Type B pancreatic cell (in vitro differentiated cells): Measurements from ENCODE around the gene SPRR5. TPM values are rescaled to one million over a fixed set of nuclear protein-coding genes. Genes with fewer than 3 reads are reported as not detected.

Experiments
- DNase-seq: peaks from one replicate; pipeline ENCODE4 v3.0.0; 2021; ENCODE audit warnings: mixed read lengths; ENCODE audit not compliant: unreplicated experiment; ENCODE audit errors: extremely low spot score
- H3K27ac Mint-ChIP-seq: 2 replicates; pipeline ENCODE4 v1.8.0; 2021; ENCODE audit warnings: mild to moderate bottlenecking, mixed read lengths
- H3K27me3 Mint-ChIP-seq: 2 replicates; pipeline ENCODE4 v1.8.0; 2021; ENCODE audit warnings: mixed read lengths
- H3K36me3 Mint-ChIP-seq: 2 replicates; pipeline ENCODE4 v1.8.0; 2021; ENCODE audit warnings: mixed read lengths
- H3K4me1 Mint-ChIP-seq: one replicate; pipeline ENCODE4 v1.8.0; 2021; ENCODE audit warnings: mixed read lengths; ENCODE audit not compliant: unreplicated experiment
- H3K4me3 Mint-ChIP-seq: 2 replicates; pipeline ENCODE4 v1.8.0; 2021; ENCODE audit warnings: mild to moderate bottlenecking, mixed read lengths
- H3K9me3 Mint-ChIP-seq: 2 replicates; pipeline ENCODE4 v1.8.0; 2021; ENCODE audit warnings: mixed read lengths
- total RNA-seq: library from RNA; stranded (reverse); gene quantifications from 2 replicates; pipeline ENCODE4 v1.2.1, GENCODE V29; 2021; ENCODE audit warnings: low replicate concordance
- TF ChIP-seq, protein P1 (sequence below): fragments of 200-600 bp; sonication (generic); conservative IDR thresholded peaks from 2 replicates; pipeline ENCODE4 v1.5.0; 2021; ENCODE audit warnings: antibody characterized with exemption, mild to moderate bottlenecking

SPRR5 gene
- total RNA-seq, 1 donor from 2014 or later, result not detected

DNA sequence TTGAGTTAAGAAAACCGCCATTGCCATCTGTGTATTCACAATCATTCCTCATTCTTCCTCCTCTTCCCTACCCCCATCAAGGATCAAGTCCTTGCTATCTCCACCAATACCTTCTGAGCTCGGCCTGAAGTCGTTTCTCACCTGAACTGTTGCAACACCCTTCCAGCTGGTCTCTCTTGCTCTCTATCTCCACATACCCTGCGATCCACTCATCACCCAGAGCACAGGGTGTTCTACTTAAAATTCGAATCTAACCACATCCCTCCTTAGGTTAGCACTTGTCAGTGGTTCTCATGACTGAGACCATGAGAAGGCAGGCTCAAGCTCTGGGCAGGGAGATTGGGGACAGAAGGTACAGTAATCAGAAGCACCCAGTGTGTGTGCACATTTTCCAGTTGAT is 34.1 kb upstream of the SPRR5 start:
- no peaks in the 10 kb centered on the region for H3K27me3 Mint-ChIP-seq
- TF ChIP-seq, protein P1, sequence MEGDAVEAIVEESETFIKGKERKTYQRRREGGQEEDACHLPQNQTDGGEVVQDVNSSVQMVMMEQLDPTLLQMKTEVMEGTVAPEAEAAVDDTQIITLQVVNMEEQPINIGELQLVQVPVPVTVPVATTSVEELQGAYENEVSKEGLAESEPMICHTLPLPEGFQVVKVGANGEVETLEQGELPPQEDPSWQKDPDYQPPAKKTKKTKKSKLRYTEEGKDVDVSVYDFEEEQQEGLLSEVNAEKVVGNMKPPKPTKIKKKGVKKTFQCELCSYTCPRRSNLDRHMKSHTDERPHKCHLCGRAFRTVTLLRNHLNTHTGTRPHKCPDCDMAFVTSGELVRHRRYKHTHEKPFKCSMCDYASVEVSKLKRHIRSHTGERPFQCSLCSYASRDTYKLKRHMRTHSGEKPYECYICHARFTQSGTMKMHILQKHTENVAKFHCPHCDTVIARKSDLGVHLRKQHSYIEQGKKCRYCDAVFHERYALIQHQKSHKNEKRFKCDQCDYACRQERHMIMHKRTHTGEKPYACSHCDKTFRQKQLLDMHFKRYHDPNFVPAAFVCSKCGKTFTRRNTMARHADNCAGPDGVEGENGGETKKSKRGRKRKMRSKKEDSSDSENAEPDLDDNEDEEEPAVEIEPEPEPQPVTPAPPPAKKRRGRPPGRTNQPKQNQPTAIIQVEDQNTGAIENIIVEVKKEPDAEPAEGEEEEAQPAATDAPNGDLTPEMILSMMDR, result no peak

GRCh38 chr1:152917794-152918193 is 29.2 kb upstream of the SPRR5 start:
- Mint-ChIP-seq H3K36me3 (no peaks in the 10 kb centered on the region), H3K27ac (no peak overlapping the region), H3K4me3 (no peak overlapping the region), H3K9me3 (no peaks in the 10 kb centered on the region), H3K27me3 (no peaks in the 10 kb centered on the region), H3K4me1 (no peaks in the 10 kb centered on the region)
- no peak for DNase-seq
- TF ChIP-seq, protein P1, result peak; percentile 53

More for the DNA sequence above, 34.1 kb upstream of the SPRR5 start:
- no peaks in the 10 kb centered on the region for H3K36me3 Mint-ChIP-seq
- no peak for DNase-seq
- no peak overlapping the region for H3K4me3 Mint-ChIP-seq
- H3K4me1 Mint-ChIP-seq, result no peaks in the 10 kb centered on the region
- H3K9me3 Mint-ChIP-seq, result no peaks in the 10 kb centered on the region
- no peak overlapping the region for H3K27ac Mint-ChIP-seq

DNA sequence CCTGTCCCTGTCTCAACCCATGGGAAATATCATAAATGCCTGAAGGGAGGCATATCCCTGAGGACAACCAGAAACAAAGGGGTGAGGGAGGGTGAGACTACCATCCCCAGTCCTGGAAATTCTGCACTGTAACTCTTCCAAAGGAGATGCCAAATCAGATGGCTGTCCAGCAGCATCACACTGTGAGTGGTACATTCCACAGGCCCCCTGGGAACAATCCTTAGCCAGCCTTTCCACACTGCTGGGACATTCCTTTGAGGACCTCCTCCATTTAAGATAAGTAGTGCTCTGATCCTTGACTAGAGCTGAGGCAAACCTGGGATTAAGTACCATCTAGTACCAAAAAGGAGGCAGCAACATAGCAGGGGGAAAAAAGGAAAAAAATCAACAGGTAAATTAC is 27.9 kb upstream of the SPRR5 start:
- TF ChIP-seq, protein P1, result no peak
- no peaks in the 10 kb centered on the region for H3K4me1 Mint-ChIP-seq
- no peaks in the 10 kb centered on the region for H3K27me3 Mint-ChIP-seq
- no peaks in the 10 kb centered on the region for H3K9me3 Mint-ChIP-seq
- H3K4me3 Mint-ChIP-seq, result no peak overlapping the region
- no peaks in the 10 kb centered on the region for H3K36me3 Mint-ChIP-seq
- no peak overlapping the region for H3K27ac Mint-ChIP-seq
- no peak for DNase-seq

DNA sequence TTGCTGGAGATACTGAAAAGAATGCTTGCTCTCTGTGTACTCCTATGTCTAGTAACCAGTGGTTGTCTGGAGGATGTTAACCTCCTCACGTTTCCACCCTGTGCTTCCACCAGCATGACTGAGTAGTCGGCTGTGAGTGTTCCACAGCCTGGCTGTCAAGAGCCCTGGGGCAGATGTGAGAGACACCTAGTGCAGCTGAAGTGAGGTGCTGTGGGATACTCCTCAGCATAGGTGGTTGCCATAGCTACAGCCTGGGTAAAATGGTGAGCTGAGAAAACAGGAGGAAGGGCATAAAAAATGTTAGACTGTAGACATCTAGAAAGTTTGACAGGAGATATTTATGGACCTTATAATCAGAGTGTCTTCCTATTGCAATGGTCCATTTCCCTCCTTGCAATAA is 22.8 kb upstream of the SPRR5 start:
- Mint-ChIP-seq H3K4me3 (no peak overlapping the region), H3K27ac (no peak overlapping the region), H3K4me1 (no peaks in the 10 kb centered on the region), H3K27me3 (no peaks in the 10 kb centered on the region), H3K36me3 (no peaks in the 10 kb centered on the region), H3K9me3 (peaks cover 8% of the 10 kb centered on the region)
- DNase-seq, result no peak
- TF ChIP-seq, protein P1, result no peak

GRCh38 chr1:152926091-152926490 is 20.9 kb upstream of the SPRR5 start:
- no peak for DNase-seq

More at GRCh38 chr1:152926091-152926490, 20.9 kb upstream of the SPRR5 start:
- H3K36me3 Mint-ChIP-seq, result no peaks in the 10 kb centered on the region
- no peak overlapping the region for H3K27ac Mint-ChIP-seq
- no peaks in the 10 kb centered on the region for H3K27me3 Mint-ChIP-seq
- TF ChIP-seq, protein P1, result no peak
- H3K9me3 Mint-ChIP-seq, result peaks cover 10% of the 10 kb centered on the region
- H3K4me3 Mint-ChIP-seq, result no peak overlapping the region
- H3K4me1 Mint-ChIP-seq, result no peaks in the 10 kb centered on the region
